SU-DHL-6 (cell line): Measurements from ENCODE around the gene ARL9.
A peak's percentile ranks its signal among the peaks of the same experiment; 100 is the strongest.

Experiments used
- H2AFZ ChIP-seq: fragments of 200-600 bp; sonication (generic); 2 replicates; pipeline ENCODE4 v1.6.1; 2014; ENCODE audit warnings: low read depth, mild to moderate bottlenecking, moderate library complexity, mixed read lengths, antibody characterized with exemption, low read length; ENCODE audit not compliant: severe bottlenecking
- H3F3A ChIP-seq: fragments of 200-600 bp; shearing (Covaris generic); 2 replicates; pipeline ENCODE4 v1.6.0; 2016; ENCODE audit warnings: antibody characterized with exemption, mild to moderate bottlenecking; ENCODE audit not compliant: insufficient read depth
- H3K27ac ChIP-seq: fragments of 200-600 bp; sonication (generic); 2 replicates; pipeline ENCODE4 v1.5.1; 2016; ENCODE audit warnings: low read depth, mild to moderate bottlenecking, low read length, moderate library complexity, mixed read lengths
- H3K27me3 ChIP-seq: fragments of 200-600 bp; sonication (generic), shearing (Covaris generic); 2 replicates; pipeline ENCODE4 v1.6.0; 2014; ENCODE audit warnings: mild to moderate bottlenecking, low read length
- H3K36me3 ChIP-seq: fragments of 200-600 bp; sonication (generic); 2 replicates; pipeline ENCODE4 v1.6.1; 2014; ENCODE audit warnings: mild to moderate bottlenecking, low read length, mixed read lengths
- H3K4me2 ChIP-seq: fragments of 300-600, 200-600 bp; shearing (Covaris generic), sonication (generic); 2 replicates; pipeline ENCODE4 v1.6.0; 2014; ENCODE audit warnings: low read length, low read depth, mild to moderate bottlenecking; ENCODE audit not compliant: poor library complexity, severe bottlenecking
- H3K4me3 ChIP-seq: fragments of 200-600 bp; sonication (generic); 2 replicates; pipeline ENCODE4 v1.5.1; 2014; ENCODE audit warnings: antibody characterized with exemption, low read length, mild to moderate bottlenecking, mixed read lengths; ENCODE audit not compliant: insufficient read depth, poor library complexity, severe bottlenecking
- H3K79me2 ChIP-seq: fragments of 200-600 bp; sonication (generic); 2 replicates; pipeline ENCODE4 v1.6.1; 2014; ENCODE audit warnings: mild to moderate bottlenecking, low read length, moderate library complexity; ENCODE audit not compliant: insufficient read depth
- H3K9ac ChIP-seq: fragments of 200-600 bp; sonication (generic); 2 replicates; pipeline ENCODE4 v1.7.0; 2014; ENCODE audit warnings: mild to moderate bottlenecking, low read length
- H3K9me2 ChIP-seq: fragments of 200-600 bp; sonication (generic); replicated peaks from 2 replicates; pipeline ENCODE4 v1.6.1; 2014; ENCODE audit warnings: low read length; ENCODE audit not compliant: insufficient read depth
- H3K9me3 ChIP-seq: fragments of 200-600 bp; sonication (generic); 2 replicates; pipeline ENCODE4 v1.6.1; 2014; ENCODE audit warnings: low read length, mixed read lengths; ENCODE audit not compliant: insufficient read depth
- H4K20me1 ChIP-seq: fragments of 200-600 bp; sonication (generic); 2 replicates; pipeline ENCODE4 v1.6.1; 2014; ENCODE audit warnings: low read depth, mild to moderate bottlenecking, antibody characterized with exemption, low read length, moderate library complexity, mixed read lengths
- EZH2phosphoT487 ChIP-seq: fragments of 200-600 bp; sonication (generic), shearing (Covaris generic); conservative IDR thresholded peaks from 2 replicates; pipeline ENCODE4 v1.6.1; 2018; ENCODE audit warnings: mild to moderate bottlenecking, antibody characterized with exemption, low read length, moderate library complexity, mixed read lengths
- TF ChIP-seq, protein P1 (sequence below): fragments of 200-600 bp; sonication (generic); IDR thresholded peaks from one replicate; pipeline ENCODE4 v1.5.1; 2017; ENCODE audit warnings: antibody characterized with exemption, mild to moderate bottlenecking, low read length, moderate library complexity; ENCODE audit not compliant: insufficient read depth, poor library complexity, severe bottlenecking

ARL9 gene

DNA sequence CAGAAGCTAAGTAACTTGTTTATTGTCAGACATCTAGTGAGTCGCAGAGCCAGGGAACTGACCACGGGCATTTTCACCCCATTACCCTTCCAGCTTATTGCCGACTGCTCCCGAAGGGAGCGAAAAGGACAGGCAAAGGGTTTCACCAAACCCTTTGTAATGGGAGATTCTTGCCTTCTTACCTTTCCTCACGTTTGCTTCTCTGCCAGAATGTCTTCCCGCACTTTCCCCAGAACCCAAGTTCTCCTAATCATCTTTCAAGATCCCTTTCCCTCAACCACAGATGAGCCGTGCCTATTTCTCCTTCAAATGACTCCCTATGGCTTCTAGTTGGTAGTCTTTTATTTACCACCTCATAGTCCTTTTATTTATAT, 38.7 kb upstream of the ARL9 start:
- Histone ChIP-seq H3K4me2 (peak overlapping the region; percentile 92), H2AFZ (peak overlapping the region; percentile 88), H3F3A (peaks cover 20% of the 10 kb centered on the region), H4K20me1 (no peaks in the 10 kb centered on the region; the same call in 1 of the 2 replicates), H3K9ac (peak overlapping the region; percentile 74), H3K9me3 (no peaks in the 10 kb centered on the region), H3K27ac (peak overlapping the region; percentile 64), H3K4me3 (peak overlapping the region; percentile 90), H3K36me3 (peaks cover 4% of the 10 kb centered on the region; the same call in 1 of the 2 replicates), H3K9me2 (no peaks in the 10 kb centered on the region), H3K79me2 (peaks cover 41% of the 10 kb centered on the region), H3K27me3 (no peaks in the 10 kb centered on the region)
- TF ChIP-seq, protein P1, sequence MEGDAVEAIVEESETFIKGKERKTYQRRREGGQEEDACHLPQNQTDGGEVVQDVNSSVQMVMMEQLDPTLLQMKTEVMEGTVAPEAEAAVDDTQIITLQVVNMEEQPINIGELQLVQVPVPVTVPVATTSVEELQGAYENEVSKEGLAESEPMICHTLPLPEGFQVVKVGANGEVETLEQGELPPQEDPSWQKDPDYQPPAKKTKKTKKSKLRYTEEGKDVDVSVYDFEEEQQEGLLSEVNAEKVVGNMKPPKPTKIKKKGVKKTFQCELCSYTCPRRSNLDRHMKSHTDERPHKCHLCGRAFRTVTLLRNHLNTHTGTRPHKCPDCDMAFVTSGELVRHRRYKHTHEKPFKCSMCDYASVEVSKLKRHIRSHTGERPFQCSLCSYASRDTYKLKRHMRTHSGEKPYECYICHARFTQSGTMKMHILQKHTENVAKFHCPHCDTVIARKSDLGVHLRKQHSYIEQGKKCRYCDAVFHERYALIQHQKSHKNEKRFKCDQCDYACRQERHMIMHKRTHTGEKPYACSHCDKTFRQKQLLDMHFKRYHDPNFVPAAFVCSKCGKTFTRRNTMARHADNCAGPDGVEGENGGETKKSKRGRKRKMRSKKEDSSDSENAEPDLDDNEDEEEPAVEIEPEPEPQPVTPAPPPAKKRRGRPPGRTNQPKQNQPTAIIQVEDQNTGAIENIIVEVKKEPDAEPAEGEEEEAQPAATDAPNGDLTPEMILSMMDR = no peak
- TF ChIP-seq EZH2phosphoT487 = no peak

DNA sequence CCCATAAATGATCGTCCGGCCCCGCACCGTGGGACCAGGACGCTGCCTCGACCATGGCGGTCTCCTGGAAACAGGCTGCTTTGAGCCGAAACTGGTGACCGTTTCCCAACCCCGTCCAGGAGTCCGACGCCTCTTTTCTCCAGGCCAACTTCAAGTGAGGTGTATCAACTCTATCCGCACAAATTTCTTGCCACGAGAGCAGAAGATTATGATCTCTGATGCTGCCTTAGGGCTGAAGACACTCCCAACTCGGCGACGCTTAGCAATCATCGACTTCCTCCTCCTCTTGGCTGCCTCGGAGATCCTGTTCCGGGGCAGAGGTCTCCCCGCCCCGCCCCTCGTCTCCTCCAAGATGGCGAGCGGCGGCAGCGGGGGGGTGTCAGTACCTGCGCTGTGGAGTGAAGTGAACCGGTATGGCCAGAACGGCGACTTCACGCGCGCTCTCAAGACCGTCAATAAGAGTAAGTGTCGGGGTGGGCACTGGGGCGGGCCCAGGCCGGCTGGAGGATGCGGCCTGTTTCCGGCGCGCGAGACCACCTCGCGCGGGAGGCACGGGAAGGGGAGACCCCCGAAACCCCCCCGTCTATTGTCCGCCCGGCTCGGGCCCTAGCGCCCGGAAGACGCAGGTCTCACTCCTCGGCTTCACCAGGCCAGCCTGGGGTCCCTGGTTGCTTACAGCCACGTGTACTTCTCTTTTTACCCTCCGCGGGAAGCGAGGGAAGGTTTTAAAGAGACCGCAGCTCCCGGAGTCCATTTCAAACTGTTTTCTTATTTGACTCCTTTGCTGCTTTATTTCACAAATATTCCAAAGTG, 38.1 kb upstream of the ARL9 start, which contains the start of gene SRP72:
TSS of gene SRP72 (plus strand) at position 334 of the 813 bp plus-strand sequence. CDS start at position 353, 19 bp downstream.
- no peak for TF ChIP-seq EZH2phosphoT487
- TF ChIP-seq, protein P1 = no peak
- Histone ChIP-seq H3K9me3 (no peaks in the 10 kb centered on the region), H3K9me2 (no peaks in the 10 kb centered on the region), H3K79me2 (peaks cover 41% of the 10 kb centered on the region), H3K27ac (peak within 1 kb of the TSS; percentile 64), H4K20me1 (no peaks in the 10 kb centered on the region; the same call in 1 of the 2 replicates), H3K36me3 (peaks cover 5% of the 10 kb centered on the region; the same call in 1 of the 2 replicates), H3K9ac (peak within 1 kb of the TSS; percentile 74), H3K4me2 (peak within 1 kb of the TSS; percentile 92), H3K4me3 (peak within 1 kb of the TSS; percentile 90), H2AFZ (peak within 1 kb of the TSS; percentile 88), H3K27me3 (no peaks in the 10 kb centered on the region), H3F3A (peaks cover 20% of the 10 kb centered on the region)

DNA sequence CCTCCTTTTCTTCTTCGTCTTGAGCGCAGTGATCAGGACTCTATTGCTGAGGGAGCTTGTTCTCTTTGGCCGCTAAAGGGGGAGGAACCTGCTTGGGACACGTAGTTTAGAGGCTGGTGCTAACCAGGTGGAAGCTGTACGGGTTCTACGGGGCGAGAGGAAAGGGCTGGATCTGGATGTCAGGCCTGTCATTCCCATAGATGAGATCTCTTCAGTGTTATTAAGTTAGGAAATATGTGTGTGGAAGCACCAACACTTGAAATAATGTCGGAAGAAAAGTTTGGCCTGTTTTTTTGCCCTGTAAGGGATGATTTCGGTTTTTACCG, 37.5 kb upstream of the ARL9 start:
- H3K4me2 ChIP-seq = peak overlapping the region; percentile 92
- peak overlapping the region; percentile 90 for H3K4me3 ChIP-seq
- peaks cover 20% of the 10 kb centered on the region for H3F3A ChIP-seq
- peaks cover 41% of the 10 kb centered on the region for H3K79me2 ChIP-seq
- no peaks in the 10 kb centered on the region for H3K9me2 ChIP-seq
- peaks cover 9% of the 10 kb centered on the region; the same call in 1 of the 2 replicates for H3K36me3 ChIP-seq
- peak overlapping the region; percentile 74 for H3K9ac ChIP-seq
- no peaks in the 10 kb centered on the region; the same call in 1 of the 2 replicates for H4K20me1 ChIP-seq
- peak overlapping the region; percentile 64 for H3K27ac ChIP-seq
- H3K27me3 ChIP-seq = no peaks in the 10 kb centered on the region
- H2AFZ ChIP-seq = peak overlapping the region; percentile 88
- H3K9me3 ChIP-seq = no peaks in the 10 kb centered on the region
- TF ChIP-seq, protein P1 = no peak
